ENCODE results near the gene EIF4E2.

DNA sequence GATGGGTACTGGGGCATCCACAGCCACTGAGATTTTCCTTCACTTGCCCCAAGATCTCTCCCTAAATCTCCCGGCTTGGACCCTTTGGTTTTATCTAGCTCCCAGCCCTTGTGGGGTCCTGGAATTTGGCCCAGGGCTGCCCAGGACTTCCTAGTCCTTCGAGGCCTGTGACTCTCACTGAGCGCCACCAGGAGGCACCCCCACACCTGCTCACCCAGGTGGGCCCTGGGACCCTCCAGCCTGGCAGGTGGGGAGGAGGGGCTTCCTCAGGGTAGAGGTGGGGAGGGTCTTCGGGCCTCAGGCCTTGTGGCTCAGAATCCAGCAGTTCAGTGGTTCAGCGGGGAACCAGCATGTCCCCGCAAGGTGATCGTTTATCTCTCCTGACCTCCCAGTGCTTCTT lies 42.2 kb upstream of the EIF4E2 start:
- TF ChIP-seq EP300 (IDR thresholded peaks at IDR 0.05) (no peak), CTCF (IDR thresholded peaks at IDR 0.05) (no peak)
